ENCODE results near the gene ITGA2B.
A peak's percentile ranks its signal among the peaks of the same experiment; 100 is the strongest.
"Not testable (repeated sequence)": the region's sequence is repeated elsewhere in the genome, so short reads cannot be mapped to it uniquely, and the experiment has no call there.

The ITGA2B gene

GRCh38 chr17:44329516-44329915 is 59.9 kb downstream of the ITGA2B start:
- not testable (repeated sequence) for DNase-seq (ENCODE audit: low read depth)

- DNase-seq (ENCODE audit: low read depth) = no peak
Measured at GRCh38 chr17:44327715-44328449, 61.6 kb downstream of the ITGA2B start.

- peak; percentile 91 for DNase-seq (ENCODE audit: low read depth)
Measured at GRCh38 chr17:44326861-44327444, 62.5 kb downstream of the ITGA2B start.

GRCh38 chr17:44324571-44325275 is 64.7 kb downstream of the ITGA2B start, which contains the start of gene SLC25A39:
SLC25A39 (minus strand) TSS chr17:44324823; CDS start chr17:44323562, 1,261 bp downstream.
- peak; percentile 90 for DNase-seq (ENCODE audit: low read depth)

- no peak for DNase-seq (ENCODE audit: low read depth)
Measured at GRCh38 chr17:44324092-44324570, 65.3 kb downstream of the ITGA2B start.

GRCh38 chr17:44323359-44324091 is 65.9 kb downstream of the ITGA2B start:
- no peak for DNase-seq (ENCODE audit: low read depth)

GRCh38 chr17:44322236-44322895 is 67.1 kb downstream of the ITGA2B start:
- no peak for DNase-seq (ENCODE audit: low read depth)

Data from T follicular helper cell (primary cell).